ENCODE measurements around the gene CDK5RAP1.
"Not testable (repeated sequence)": the region's sequence is repeated elsewhere in the genome, so short reads cannot be mapped to it uniquely, and the experiment has no call there.

The CDK5RAP1 gene

GRCh38 chr20:33443006-33443511 lies 41.7 kb upstream of the CDK5RAP1 start:
- H3K4me1 ChIP-seq (ENCODE audit: control extremely low read depth in 1 of 4, control insufficient read depth in 4 of 4, insufficient read depth in 4 of 4, low read length in 3 of 4) = peaks cover 0 to 22% (median 15%) of the 10 kb centered on the region in 4 experiments
- no peaks in the 10 kb centered on the region for H3K36me3 ChIP-seq (ENCODE audit: control insufficient read depth in 4 of 4, insufficient read depth in 4 of 4, low read length in 3 of 4)
- peak in 2 of 3 donors; percentile 53 to 65 for DNase-seq
- POLR2A ChIA-PET = no interaction called here
- peak overlapping the region; percentile 46 to 80 (median 75) for H3K4me3 ChIP-seq (ENCODE audit: control insufficient read depth in 1 of 7, extremely low read depth in 1 of 7, insufficient read depth in 4 of 7, low read depth in 2 of 7, low read length in 6 of 7)
- H3K27ac ChIP-seq (ENCODE audit: insufficient read depth in 1 of 2, low read depth in 1 of 2, low read length in 2 of 2, poor library complexity in 1 of 2, severe bottlenecking in 2 of 2) = no peak overlapping the region
- peaks cover 0 to 10% (median 0%) of the 10 kb centered on the region in 5 experiments for H3K27me3 ChIP-seq (replicated peaks in 2 of 5; ENCODE audit: control insufficient read depth in 4 of 5, insufficient read depth in 5 of 5, low read length in 4 of 5)
- 1% methylated on average over 38 of the region's 45 CpGs for WGBS (ENCODE audit: insufficient coverage)
- CTCF ChIA-PET = interaction anchor here (1.2 kb wide), 1 partner anchor 42 kb away, joined by 3 read pairs; no protein-coding TSS in a partner anchor
- no peaks in the 10 kb centered on the region for H3K9me3 ChIP-seq (ENCODE audit: control extremely low read depth in 1 of 5, control insufficient read depth in 4 of 5, insufficient read depth in 2 of 5, low read depth in 1 of 5, low read length in 4 of 5)

GRCh38 chr20:33442136-33443005 lies 41.1 kb upstream of the CDK5RAP1 start:
- H3K4me3 ChIP-seq (ENCODE audit: control insufficient read depth in 1 of 7, extremely low read depth in 1 of 7, insufficient read depth in 4 of 7, low read depth in 2 of 7, low read length in 6 of 7) = peak overlapping the region in 4 of 7 experiments; percentile 75 to 80 (median 79)
- H3K9me3 ChIP-seq (ENCODE audit: control extremely low read depth in 1 of 5, control insufficient read depth in 4 of 5, insufficient read depth in 2 of 5, low read depth in 1 of 5, low read length in 4 of 5) = no peaks in the 10 kb centered on the region
- no peak for DNase-seq
- CTCF ChIA-PET = interaction anchor here (1.1 to 1.2 kb wide), 2 partner anchors 11 to 43 kb away, joined by 3 read pairs; no protein-coding TSS in a partner anchor
- 79% methylated on average over 8 of the region's 9 CpGs for WGBS (ENCODE audit: insufficient coverage)
- H3K4me1 ChIP-seq (ENCODE audit: control extremely low read depth in 1 of 4, control insufficient read depth in 4 of 4, insufficient read depth in 4 of 4, low read length in 3 of 4) = peaks cover 0 to 22% (median 15%) of the 10 kb centered on the region in 4 experiments
- H3K36me3 ChIP-seq (ENCODE audit: control insufficient read depth in 4 of 4, insufficient read depth in 4 of 4, low read length in 3 of 4) = no peaks in the 10 kb centered on the region
- H3K27ac ChIP-seq (ENCODE audit: insufficient read depth in 1 of 2, low read depth in 1 of 2, low read length in 2 of 2, poor library complexity in 1 of 2, severe bottlenecking in 2 of 2) = no peak overlapping the region
- POLR2A ChIA-PET = no interaction called here
- peaks cover 0 to 10% (median 0%) of the 10 kb centered on the region in 5 experiments for H3K27me3 ChIP-seq (replicated peaks in 2 of 5; ENCODE audit: control insufficient read depth in 4 of 5, insufficient read depth in 5 of 5, low read length in 4 of 5)

- Histone ChIP-seq H3K4me3 (ENCODE audit: control insufficient read depth in 1 of 7, extremely low read depth in 1 of 7, insufficient read depth in 4 of 7, low read depth in 2 of 7, low read length in 6 of 7) (no peak overlapping the region), H3K27me3 (replicated peaks in 2 of 5; ENCODE audit: control insufficient read depth in 4 of 5, insufficient read depth in 5 of 5, low read length in 4 of 5) (peaks cover 0 to 10% (median 0%) of the 10 kb centered on the region in 5 experiments), H3K9me3 (ENCODE audit: control extremely low read depth in 1 of 5, control insufficient read depth in 4 of 5, insufficient read depth in 2 of 5, low read depth in 1 of 5, low read length in 4 of 5) (no peaks in the 10 kb centered on the region), H3K36me3 (ENCODE audit: control insufficient read depth in 4 of 4, insufficient read depth in 4 of 4, low read length in 3 of 4) (no peaks in the 10 kb centered on the region), H3K4me1 (ENCODE audit: control extremely low read depth in 1 of 4, control insufficient read depth in 4 of 4, insufficient read depth in 4 of 4, low read length in 3 of 4) (peaks cover 0 to 18% (median 15%) of the 10 kb centered on the region in 4 experiments), H3K27ac (ENCODE audit: insufficient read depth in 1 of 2, low read depth in 1 of 2, low read length in 2 of 2, poor library complexity in 1 of 2, severe bottlenecking in 2 of 2) (no peak overlapping the region)
- CTCF ChIA-PET = interaction anchor here (1.1 kb wide), 1 partner anchor 12 kb away, joined by 3 read pairs; no protein-coding TSS in a partner anchor
- DNase-seq = no peak
- POLR2A ChIA-PET = no interaction called here
- 87% methylated on average over 5 of the region's 7 CpGs for WGBS (ENCODE audit: insufficient coverage)
Measured at GRCh38 chr20:33441142-33441955, 40.0 kb upstream of the CDK5RAP1 start.

DNA sequence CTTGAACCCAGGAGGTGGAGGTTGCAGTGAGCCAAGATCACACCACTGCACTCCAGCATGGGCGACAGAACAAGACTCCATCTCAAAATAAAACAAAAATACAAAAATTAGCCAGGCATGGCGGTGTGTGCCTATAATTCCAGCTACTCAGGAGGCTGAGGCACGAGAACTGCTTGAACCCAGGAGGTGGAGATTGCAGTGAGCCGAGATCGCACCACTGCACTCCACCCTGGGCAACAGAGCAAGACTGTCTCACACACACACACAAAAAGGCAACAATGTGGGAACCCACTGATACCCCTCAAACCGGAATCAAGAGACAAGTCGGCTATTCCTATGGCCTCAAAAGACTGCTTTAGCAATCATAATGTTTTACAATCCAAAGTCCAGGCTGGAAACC lies 39.2 kb upstream of the CDK5RAP1 start:
- CTCF ChIA-PET; POLR2A ChIA-PET; H3K36me3 ChIP-seq (ENCODE audit: control insufficient read depth in 4 of 4, insufficient read depth in 4 of 4, low read length in 3 of 4); DNase-seq; H3K27me3 ChIP-seq (replicated peaks in 2 of 5; ENCODE audit: control insufficient read depth in 4 of 5, insufficient read depth in 5 of 5, low read length in 4 of 5); H3K9me3 ChIP-seq (ENCODE audit: control extremely low read depth in 1 of 5, control insufficient read depth in 4 of 5, insufficient read depth in 2 of 5, low read depth in 1 of 5, low read length in 4 of 5); H3K27ac ChIP-seq (ENCODE audit: insufficient read depth in 1 of 2, low read depth in 1 of 2, low read length in 2 of 2, poor library complexity in 1 of 2, severe bottlenecking in 2 of 2); H3K4me3 ChIP-seq (ENCODE audit: control insufficient read depth in 1 of 7, extremely low read depth in 1 of 7, insufficient read depth in 4 of 7, low read depth in 2 of 7, low read length in 6 of 7): not testable (repeated sequence)
- 100% methylated on average over 4 of the region's 7 CpGs for WGBS (ENCODE audit: insufficient coverage)
- H3K4me1 ChIP-seq (ENCODE audit: control extremely low read depth in 1 of 4, control insufficient read depth in 4 of 4, insufficient read depth in 4 of 4, low read length in 3 of 4) = peaks cover 0 to 17% (median 15%) of the 10 kb centered on the region in 4 experiments

DNA sequence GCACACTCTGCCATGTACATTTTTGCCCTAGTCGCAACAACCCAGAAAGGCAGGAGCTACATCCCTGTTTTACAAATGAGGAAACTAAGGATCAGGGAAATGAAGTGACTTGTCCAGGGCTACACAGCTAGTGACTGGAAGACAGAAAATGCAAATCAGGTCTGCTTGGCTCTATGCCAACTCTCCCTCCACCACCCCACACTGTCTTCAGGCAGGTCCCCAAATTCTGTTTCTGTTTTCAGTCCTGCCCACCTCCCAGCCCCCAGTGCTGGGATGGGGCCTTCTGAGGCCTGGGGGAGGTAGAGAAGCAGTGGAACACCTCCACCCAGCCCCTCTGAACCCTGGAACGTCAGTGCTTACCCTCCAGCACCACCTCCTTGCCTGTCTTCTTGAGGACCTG lies 37.2 kb upstream of the CDK5RAP1 start:
- POLR2A ChIA-PET = no interaction called here
- H3K27ac ChIP-seq (ENCODE audit: insufficient read depth in 1 of 2, low read depth in 1 of 2, low read length in 2 of 2, poor library complexity in 1 of 2, severe bottlenecking in 2 of 2) = no peak overlapping the region
- peaks cover 0 to 7% (median 6%) of the 10 kb centered on the region in 4 experiments for H3K4me1 ChIP-seq (ENCODE audit: control extremely low read depth in 1 of 4, control insufficient read depth in 4 of 4, insufficient read depth in 4 of 4, low read length in 3 of 4)
- no peaks in the 10 kb centered on the region for H3K36me3 ChIP-seq (ENCODE audit: control insufficient read depth in 4 of 4, insufficient read depth in 4 of 4, low read length in 3 of 4)
- DNase-seq = peak in 2 of 3 donors; percentile 49 to 51
- WGBS (ENCODE audit: insufficient coverage) = no CpG with 5 or more reads among the region's 2 CpGs
- no peak overlapping the region for H3K4me3 ChIP-seq (ENCODE audit: control insufficient read depth in 1 of 7, extremely low read depth in 1 of 7, insufficient read depth in 4 of 7, low read depth in 2 of 7, low read length in 6 of 7)
- CTCF ChIA-PET = interaction anchor here (0.5 kb wide), 1 partner anchor 30 kb away, joined by 3 read pairs; no protein-coding TSS in a partner anchor
- no peaks in the 10 kb centered on the region for H3K9me3 ChIP-seq (ENCODE audit: control extremely low read depth in 1 of 5, control insufficient read depth in 4 of 5, insufficient read depth in 2 of 5, low read depth in 1 of 5, low read length in 4 of 5)
- peaks cover 0 to 10% (median 0%) of the 10 kb centered on the region in 5 experiments for H3K27me3 ChIP-seq (replicated peaks in 2 of 5; ENCODE audit: control insufficient read depth in 4 of 5, insufficient read depth in 5 of 5, low read length in 4 of 5)

DNA sequence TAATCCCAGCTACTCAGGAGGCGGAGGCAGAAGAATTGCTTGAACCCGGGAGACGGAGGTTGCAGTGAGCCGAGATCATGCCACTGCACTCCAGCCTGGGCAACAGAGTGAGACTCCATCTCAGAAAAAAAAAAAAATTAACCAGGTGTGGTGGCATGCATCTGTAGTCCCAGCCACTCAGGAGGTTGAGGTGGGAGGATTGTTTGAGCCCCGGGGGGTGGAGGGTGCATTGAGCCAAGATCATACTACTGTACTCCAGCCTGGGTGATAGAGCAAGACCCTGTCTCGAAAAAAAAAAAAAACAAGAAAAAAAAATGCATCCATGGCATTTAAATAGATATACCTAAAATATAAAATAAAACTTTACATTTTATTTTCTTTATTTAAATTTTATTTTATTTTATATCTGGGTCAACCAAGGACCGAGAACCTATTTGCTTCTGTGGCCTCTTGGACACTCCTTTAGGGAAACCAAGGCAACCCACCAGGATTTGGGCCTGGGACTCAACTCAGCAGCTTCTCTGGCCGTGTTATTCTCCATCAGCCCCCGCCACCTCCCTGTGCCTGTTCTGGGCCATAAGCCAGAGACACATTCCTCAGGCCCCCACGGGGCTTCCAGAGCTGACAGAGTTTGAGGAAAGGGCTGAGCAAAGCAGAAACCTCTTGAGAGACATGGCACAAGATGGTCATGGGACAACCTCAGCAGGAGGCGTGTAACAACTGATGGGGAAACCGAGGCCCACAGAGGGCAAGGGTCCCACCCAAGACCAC lies 36.0 kb upstream of the CDK5RAP1 start:
- DNase-seq = no peak
- POLR2A ChIA-PET = no interaction called here
- 95% methylated on average over 9 of the region's 12 CpGs for WGBS (ENCODE audit: insufficient coverage)

More for the DNA sequence above, 36.0 kb upstream of the CDK5RAP1 start:
- Histone ChIP-seq H3K36me3 (ENCODE audit: control insufficient read depth in 4 of 4, insufficient read depth in 4 of 4, low read length in 3 of 4) (no peaks in the 10 kb centered on the region), H3K9me3 (ENCODE audit: control extremely low read depth in 1 of 5, control insufficient read depth in 4 of 5, insufficient read depth in 2 of 5, low read depth in 1 of 5, low read length in 4 of 5) (no peaks in the 10 kb centered on the region), H3K4me3 (ENCODE audit: control insufficient read depth in 1 of 7, extremely low read depth in 1 of 7, insufficient read depth in 4 of 7, low read depth in 2 of 7, low read length in 6 of 7) (no peak overlapping the region), H3K27me3 (replicated peaks in 2 of 5; ENCODE audit: control insufficient read depth in 4 of 5, insufficient read depth in 5 of 5, low read length in 4 of 5) (peaks cover 0 to 1% (median 0%) of the 10 kb centered on the region in 5 experiments), H3K4me1 (ENCODE audit: control extremely low read depth in 1 of 4, control insufficient read depth in 4 of 4, insufficient read depth in 4 of 4, low read length in 3 of 4) (no peaks in the 10 kb centered on the region), H3K27ac (ENCODE audit: insufficient read depth in 1 of 2, low read depth in 1 of 2, low read length in 2 of 2, poor library complexity in 1 of 2, severe bottlenecking in 2 of 2) (no peak overlapping the region)
- CTCF ChIA-PET = no interaction called here
